WTC11 (cell line): ENCODE results near the gene HOXD8. TPM values are rescaled to one million over a fixed set of nuclear protein-coding genes. Genes with fewer than 3 reads are reported as not detected.

Experiments used
- ATAC-seq: fragments of 200-7000 bp; cut with Tn5 transposase; 2 replicates; pipeline ENCODE4 v1.10.0; 2021; ENCODE audit warnings: mild to moderate bottlenecking, moderate library complexity
- CTCF ChIA-PET: fragments of 300-600 bp; sonication (Branson Sonifier 250); formaldehyde crosslinking; loops from one replicate; lab custom pipeline; 2021; ENCODE audit warnings: antibody characterized with exemption; lab: Charles Lee
- POLR2A ChIA-PET: fragments of 350-600 bp; sonication (Branson Sonifier 250); formaldehyde crosslinking; loops from one replicate; lab custom pipeline; 2021; ENCODE audit warnings: antibody characterized with exemption; lab: Charles Lee
- DNase-seq: peaks from one replicate; pipeline ENCODE4 v3.0.0; 2021; ENCODE audit warnings: low spot score
- H3K27ac Mint-ChIP-seq: 2 replicates; pipeline ENCODE4 v1.8.0; 2021; ENCODE audit warnings: mixed read lengths
- H3K27me3 Mint-ChIP-seq: 2 replicates; pipeline ENCODE4 v1.8.0; 2021; ENCODE audit warnings: low read depth, mild to moderate bottlenecking, moderate library complexity, mixed read lengths
- H3K36me3 Mint-ChIP-seq: 2 replicates; pipeline ENCODE4 v1.8.0; 2021; ENCODE audit warnings: mixed read lengths
- H3K4me1 Mint-ChIP-seq: 2 replicates; pipeline ENCODE4 v1.8.0; 2022; ENCODE audit warnings: mixed read lengths
- H3K4me3 Mint-ChIP-seq: 2 replicates; pipeline ENCODE4 v1.8.0; 2021; ENCODE audit warnings: mild to moderate bottlenecking, moderate library complexity, mixed read lengths
- H3K9me3 Mint-ChIP-seq: 2 replicates; pipeline ENCODE4 v1.8.0; 2021; ENCODE audit warnings: mixed read lengths
- AR ChIP-seq: fragments of 250-450 bp; sonication (Bioruptor Pico); IDR thresholded peaks from 2 replicates; pipeline ENCODE4 v1.9.0; 2021; ENCODE audit warnings: mild to moderate bottlenecking
- E2F1 ChIP-seq: sonication (generic); formaldehyde crosslinking; IDR thresholded peaks from 2 replicates; pipeline ENCODE4 v1.8.0; 2022; ENCODE audit warnings: mild to moderate bottlenecking, missing genetic modification reagents
- E2F5 ChIP-seq: sonication (generic); formaldehyde crosslinking; IDR thresholded peaks from 2 replicates; pipeline ENCODE4 v1.8.1; 2022; ENCODE audit warnings: mild to moderate bottlenecking, moderate library complexity, missing genetic modification reagents
- EMX1 ChIP-seq: fragments of 250-450 bp; sonication (Bioruptor Pico); IDR thresholded peaks from 2 replicates; pipeline ENCODE4 v1.8.0; 2021; ENCODE audit warnings: mild to moderate bottlenecking
- FOXP4 ChIP-seq: sonication (generic); formaldehyde crosslinking; IDR thresholded peaks from 2 replicates; pipeline ENCODE4 v1.8.0; 2022; ENCODE audit warnings: mild to moderate bottlenecking, missing genetic modification reagents
- GTF2I ChIP-seq: fragments of 250-450 bp; sonication (Bioruptor Pico); conservative IDR thresholded peaks from 2 replicates; pipeline ENCODE4 v1.4.0; 2021; ENCODE audit warnings: mild to moderate bottlenecking
- MAX ChIP-seq: sonication (generic); formaldehyde crosslinking; IDR thresholded peaks from 2 replicates; pipeline ENCODE4 v1.8.0; 2022; ENCODE audit warnings: mild to moderate bottlenecking, missing genetic modification reagents
- MXD4 ChIP-seq: fragments of 250-450 bp; sonication (Bioruptor Pico); IDR thresholded peaks from 2 replicates; pipeline ENCODE4 v1.8.0; 2021; ENCODE audit warnings: mild to moderate bottlenecking, moderate library complexity, borderline replicate concordance
- NFATC4 ChIP-seq: fragments of 250-450 bp; sonication (Bioruptor Pico); IDR thresholded peaks from 2 replicates; pipeline ENCODE4 v1.9.0; 2021; ENCODE audit warnings: mild to moderate bottlenecking
- NFYB ChIP-seq: sonication (generic); formaldehyde crosslinking; conservative IDR thresholded peaks from 2 replicates; pipeline ENCODE4 v1.8.0; 2022; ENCODE audit warnings: low read depth, missing genetic modification reagents
- PREB ChIP-seq: sonication (generic); formaldehyde crosslinking; IDR thresholded peaks from 2 replicates; pipeline ENCODE4 v1.8.1; 2022; ENCODE audit warnings: mild to moderate bottlenecking, missing genetic modification reagents, moderate library complexity, borderline replicate concordance
- TEAD4 ChIP-seq: sonication (generic); formaldehyde crosslinking; IDR thresholded peaks from 2 replicates; pipeline ENCODE4 v1.8.0; 2022; ENCODE audit warnings: mild to moderate bottlenecking, missing genetic modification reagents
- ZNF219 ChIP-seq: sonication (generic); formaldehyde crosslinking; IDR thresholded peaks from 2 replicates; pipeline ENCODE4 v1.8.0; 2023; ENCODE audit warnings: missing genetic modification reagents, mild to moderate bottlenecking, borderline replicate concordance
- ZNF263 ChIP-seq: sonication (generic); formaldehyde crosslinking; IDR thresholded peaks from 2 replicates; pipeline ENCODE4 v1.8.1; 2022; ENCODE audit warnings: low read depth, mild to moderate bottlenecking, moderate library complexity, missing genetic modification reagents
- ZNF416 ChIP-seq: fragments of 250-450 bp; sonication (Bioruptor Pico); IDR thresholded peaks from 2 replicates; pipeline ENCODE4 v1.9.0; 2021; ENCODE audit warnings: mild to moderate bottlenecking, inconsistent platforms
- ZNF423 ChIP-seq: fragments of 250-450 bp; sonication (Bioruptor Pico); IDR thresholded peaks from 2 replicates; pipeline ENCODE4 v2.1.2; 2022; ENCODE audit warnings: mild to moderate bottlenecking, moderate library complexity
- ZNF425 ChIP-seq: fragments of 250-450 bp; sonication (Bioruptor Pico); conservative IDR thresholded peaks from 2 replicates; pipeline ENCODE4 v1.9.0; 2021; ENCODE audit warnings: mild to moderate bottlenecking
- ZNF532 ChIP-seq: fragments of 250-450 bp; sonication (Bioruptor Pico); IDR thresholded peaks from 2 replicates; pipeline ENCODE4 v1.9.0; 2021; ENCODE audit warnings: mild to moderate bottlenecking, borderline replicate concordance
- ZNF671 ChIP-seq: fragments of 250-450 bp; sonication (Bioruptor Pico); IDR thresholded peaks from 2 replicates; pipeline ENCODE4 v1.8.0; 2021; ENCODE audit warnings: mild to moderate bottlenecking
- total RNA-seq: library from RNA; stranded (reverse); gene quantifications from 3 replicates; pipeline ENCODE4 v1.2.3, GENCODE V29; 2021

HOXD8 gene
- total RNA-seq, 1 experiment from 2014 or later: not detected

GRCh38 chr2:176114930-176115625, 14.4 kb upstream of the HOXD8 start (continued):
- no peak for TF ChIP-seq ZNF425
- TF ChIP-seq GTF2I (CRISPR knock-in tag): no peak
- TF ChIP-seq AR: no peak
- TF ChIP-seq EMX1 (CRISPR knock-in tag): no peak
- no peak for TF ChIP-seq NFATC4 (CRISPR knock-in tag)
- no peak for TF ChIP-seq NFYB

GRCh38 chr2:176115883-176116813, 13.4 kb upstream of the HOXD8 start, which contains the start of gene HOXD10:
HOXD10 (plus strand) TSS chr2:176116778; CDS start chr2:176116834, 56 bp downstream.
- POLR2A ChIA-PET: no interaction called here
- CTCF ChIA-PET: interaction anchor here (0.9 to 1.7 kb wide), 2 partner anchors 25 to 72 kb away, joined by 3 to 9 read pairs; no protein-coding TSS in a partner anchor
- H3K36me3 Mint-ChIP-seq: 0 out of 2 replicates have a peak, but pooled peaks cover 7% of the 10 kb centered on the region
- H3K9me3 Mint-ChIP-seq: peaks cover 4% of the 10 kb centered on the region
- peaks cover 19% of the 10 kb centered on the region for H3K4me1 Mint-ChIP-seq
- H3K4me3 Mint-ChIP-seq: peak within 1 kb of the TSS; percentile 54
- no peak within 1 kb of the TSS for H3K27ac Mint-ChIP-seq
- H3K27me3 Mint-ChIP-seq: peaks cover 100% of the 10 kb centered on the region
- DNase-seq (peak; percentile 75), ATAC-seq (peak; percentile 76)
- TF ChIP-seq TEAD4 (CRISPR knock-in tag) (no peak), ZNF416 (CRISPR knock-in tag) (no peak), ZNF671 (no peak), ZNF263 (peak; percentile 60; the same call in 1 of the 2 replicates), MXD4 (no peak), ZNF532 (CRISPR knock-in tag) (no peak), FOXP4 (CRISPR knock-in tag) (no peak; the same call in 1 of the 2 replicates), PREB (CRISPR knock-in tag) (no peak), ZNF219 (CRISPR knock-in tag) (no peak), MAX (peak; percentile 40; the same call in 1 of the 2 replicates), E2F5 (CRISPR knock-in tag) (no peak), ZNF423 (no peak), E2F1 (CRISPR knock-in tag) (no peak)
